Trophoblast cell (in vitro differentiated cells and primary cell): ENCODE data around the gene EFNA2.

Source experiments
- DNase-seq, 2 donors: peaks; one replicate each; pipeline ENCODE4 v3.0.0-alpha.2; 2016
- H2AFZ ChIP-seq: 2 replicates; pipeline ENCODE4 v1.6.1; 2013; ENCODE audit warnings: low read length, moderate library complexity, mild to moderate bottlenecking; ENCODE audit not compliant: insufficient read depth, poor library complexity
- H2AK5ac ChIP-seq: 2 replicates; pipeline ENCODE4 v1.6.1; 2013; ENCODE audit warnings: mild to moderate bottlenecking, low read length
- H2BK120ac ChIP-seq: 2 replicates; pipeline ENCODE4 v1.6.1; 2013; ENCODE audit warnings: low read length, mild to moderate bottlenecking, moderate library complexity; ENCODE audit not compliant: insufficient read depth, poor library complexity
- H2BK12ac ChIP-seq: 2 replicates; pipeline ENCODE4 v1.6.1; 2013; ENCODE audit warnings: mild to moderate bottlenecking, low read length, moderate library complexity
- H2BK5ac ChIP-seq: 2 replicates; pipeline ENCODE4 v1.6.1; 2013; ENCODE audit warnings: low read length, low read depth, moderate library complexity, mild to moderate bottlenecking; ENCODE audit not compliant: poor library complexity
- H3K14ac ChIP-seq: 2 replicates; pipeline ENCODE4 v1.6.1; 2013; ENCODE audit warnings: mild to moderate bottlenecking, low read length
- H3K18ac ChIP-seq: 2 replicates; pipeline ENCODE4 v1.6.1; 2013; ENCODE audit warnings: mild to moderate bottlenecking, low read length
- H3K23ac ChIP-seq: 2 replicates; pipeline ENCODE4 v1.6.1; 2013; ENCODE audit warnings: low read length
- H3K27ac ChIP-seq: 2 replicates; pipeline ENCODE4 v1.5.1; 2013; ENCODE audit warnings: low read depth, mild to moderate bottlenecking, inconsistent platforms, low read length, moderate library complexity
- H3K27me3 ChIP-seq: 2 replicates; pipeline ENCODE4 v1.6.1; 2013; ENCODE audit warnings: inconsistent platforms, mild to moderate bottlenecking, low read length, moderate library complexity; ENCODE audit not compliant: insufficient read depth
- H3K36me3 ChIP-seq, 2 experiments: 1 replicate in 1 of 2; 2 replicates in 1 of 2; pipeline ENCODE4 v1.6.1; 2013; ENCODE audit warnings: low read length in 2 of 2, mild to moderate bottlenecking in 2 of 2, moderate library complexity in 1 of 2; ENCODE audit not compliant: insufficient read depth in 2 of 2, control insufficient read depth in 1 of 2
- H3K4ac ChIP-seq: 2 replicates; pipeline ENCODE4 v1.6.1; 2013; ENCODE audit warnings: low read depth, mild to moderate bottlenecking, low read length, moderate library complexity
- H3K4me1 ChIP-seq, 2 experiments: 1 replicate in 1 of 2; 2 replicates in 1 of 2; pipeline ENCODE4 v1.6.1; 2013; ENCODE audit warnings: low read length in 2 of 2, mild to moderate bottlenecking in 2 of 2, moderate library complexity in 1 of 2; ENCODE audit not compliant: insufficient read depth in 2 of 2, control insufficient read depth in 1 of 2
- H3K4me2 ChIP-seq: 2 replicates; pipeline ENCODE4 v1.6.1; 2013; ENCODE audit warnings: inconsistent platforms, mild to moderate bottlenecking, low read length, moderate library complexity
- H3K4me3 ChIP-seq: 2 replicates; pipeline ENCODE4 v1.5.1; 2013; ENCODE audit warnings: mild to moderate bottlenecking, low read depth, low read length, inconsistent platforms
- H3K79me1 ChIP-seq: one replicate; pipeline ENCODE4 v1.6.1; 2013; ENCODE audit warnings: low read length
- H3K79me2 ChIP-seq: 2 replicates; pipeline ENCODE4 v1.6.1; 2013; ENCODE audit warnings: low read length, mild to moderate bottlenecking; ENCODE audit not compliant: control insufficient read depth, insufficient read depth, poor library complexity
- H3K9ac ChIP-seq: 2 replicates; pipeline ENCODE4 v1.6.1; 2013; ENCODE audit warnings: mild to moderate bottlenecking, low read length
- H3K9me3 ChIP-seq: 2 replicates; pipeline ENCODE4 v1.6.1; 2013; ENCODE audit warnings: low read depth, mild to moderate bottlenecking, control low read depth, inconsistent platforms, low read length; ENCODE audit not compliant: insufficient read depth
- H4K12ac ChIP-seq: 2 replicates; pipeline ENCODE4 v1.6.1; 2013; ENCODE audit warnings: low read depth, mild to moderate bottlenecking, low read length, moderate library complexity
- H4K8ac ChIP-seq: 2 replicates; pipeline ENCODE4 v1.6.1; 2013; ENCODE audit warnings: low read depth, mild to moderate bottlenecking, low read length, moderate library complexity
- H4K91ac ChIP-seq: one replicate; pipeline ENCODE4 v1.6.1; 2013; ENCODE audit warnings: low read depth, mild to moderate bottlenecking, low read length, moderate library complexity
- WGBS: extraction: QIAGEN DNeasy Blood & Tissue Kit; methylation state at CpG from one replicate; pipeline ENCODE4 v1.1.7; 2013; ENCODE audit warnings: missing lambda C conversion rate; ENCODE audit not compliant: insufficient read length, insufficient coverage; ENCODE audit errors: extremely low coverage; 5-methylcytosine and 5-hydroxymethylcytosine counted together

EFNA2 gene

DNA sequence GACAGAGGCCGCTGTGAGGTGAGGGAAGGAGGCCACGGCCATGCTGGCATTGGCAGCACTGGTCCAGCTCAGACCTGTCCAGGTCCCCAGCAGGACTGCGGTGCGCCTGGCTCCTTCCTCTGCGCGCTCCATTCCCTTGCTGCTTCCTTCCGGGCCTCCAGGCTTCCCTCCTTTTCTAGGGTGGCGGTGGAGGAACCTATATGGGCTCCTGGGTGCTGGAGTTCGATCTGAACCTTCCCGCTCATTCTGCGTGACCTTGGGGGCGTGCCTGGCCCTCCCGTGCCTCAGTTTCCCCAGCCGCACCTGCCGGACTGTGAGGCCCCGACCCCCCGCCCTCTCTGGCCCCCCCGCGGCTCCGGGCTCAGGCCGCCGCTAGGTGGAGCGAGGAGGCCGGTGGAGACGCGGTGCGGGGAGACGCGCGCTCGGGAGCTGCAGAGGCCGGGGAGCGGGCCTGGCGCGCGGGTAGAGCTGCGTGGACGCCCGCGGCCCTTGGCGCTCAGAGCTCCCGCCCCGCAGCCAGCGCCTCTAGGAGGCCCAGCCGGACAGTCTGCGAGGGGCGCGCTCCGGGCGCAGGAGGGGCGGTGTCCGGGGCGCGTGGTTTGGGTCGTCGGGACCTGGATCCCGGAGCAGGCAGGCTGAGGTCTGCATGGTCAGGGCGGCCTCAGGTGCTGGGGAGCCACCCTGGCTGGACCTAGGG, 29.9 kb downstream of the EFNA2 start:
- Histone ChIP-seq H3K27me3 (peaks cover 4% of the 10 kb centered on the region), H3K27ac (no peak overlapping the region), H3K23ac (no peak overlapping the region), H2AK5ac (no peak overlapping the region), H3K9ac (no peak overlapping the region), H2BK5ac (no peak overlapping the region), H3K36me3 (no peaks in the 10 kb centered on the region), H4K8ac (no peak overlapping the region), H3K79me2 (no peaks in the 10 kb centered on the region), H3K9me3 (peaks cover 4% of the 10 kb centered on the region), H2BK12ac (no peak overlapping the region), H2AFZ (no peak overlapping the region), H3K79me1 (no peaks in the 10 kb centered on the region), H3K4me3 (no peak overlapping the region), H3K4me1 (peaks cover 9 to 11% of the 10 kb centered on the region in 2 experiments), H4K12ac (no peak overlapping the region), H3K14ac (no peak overlapping the region), H3K4me2 (peak overlapping the region; percentile 58), H3K4ac (no peak overlapping the region), H3K18ac (no peak overlapping the region), H2BK120ac (no peak overlapping the region), H4K91ac (no peak overlapping the region)
- DNase-seq: peak in 1 of 2 donors; percentile 39
- WGBS: no CpG with 5 or more reads among the region's 58 CpGs

DNA sequence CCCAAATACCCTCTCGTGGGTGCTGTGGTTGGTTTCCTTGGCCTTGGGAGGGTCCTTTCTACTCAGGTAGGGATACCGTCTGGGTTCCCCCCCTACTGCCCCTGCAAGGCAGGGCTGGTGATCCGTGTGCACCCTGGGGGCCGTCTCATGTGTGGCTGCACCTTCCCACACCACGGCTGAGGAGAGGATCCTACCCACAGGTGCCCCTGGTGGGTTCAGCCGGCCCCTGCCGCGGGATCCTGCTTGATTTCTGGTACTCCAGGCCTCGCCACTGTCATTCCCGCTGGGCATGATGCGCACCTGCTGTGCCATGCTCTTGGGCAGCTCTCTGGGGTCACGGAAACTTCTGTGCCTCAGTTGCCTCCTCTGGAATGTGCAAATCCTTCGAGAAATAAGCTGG, 30.8 kb downstream of the EFNA2 start:
- WGBS: no CpG with 5 or more reads among the region's 13 CpGs
- Histone ChIP-seq H3K4me2 (no peak overlapping the region), H3K36me3 (no peaks in the 10 kb centered on the region), H3K4me3 (no peak overlapping the region), H4K12ac (no peak overlapping the region), H2AFZ (no peak overlapping the region), H3K4ac (no peak overlapping the region), H4K91ac (no peak overlapping the region), H3K79me1 (no peaks in the 10 kb centered on the region), H3K14ac (no peak overlapping the region), H3K4me1 (peaks cover 9 to 11% of the 10 kb centered on the region in 2 experiments), H3K9me3 (peaks cover 4% of the 10 kb centered on the region), H3K23ac (no peak overlapping the region), H2BK12ac (no peak overlapping the region), H4K8ac (no peak overlapping the region), H2BK5ac (no peak overlapping the region), H2BK120ac (no peak overlapping the region), H3K18ac (no peak overlapping the region), H3K79me2 (no peaks in the 10 kb centered on the region), H3K27me3 (peaks cover 4% of the 10 kb centered on the region), H3K27ac (no peak overlapping the region), H2AK5ac (no peak overlapping the region), H3K9ac (no peak overlapping the region)
- DNase-seq: no peak

DNA sequence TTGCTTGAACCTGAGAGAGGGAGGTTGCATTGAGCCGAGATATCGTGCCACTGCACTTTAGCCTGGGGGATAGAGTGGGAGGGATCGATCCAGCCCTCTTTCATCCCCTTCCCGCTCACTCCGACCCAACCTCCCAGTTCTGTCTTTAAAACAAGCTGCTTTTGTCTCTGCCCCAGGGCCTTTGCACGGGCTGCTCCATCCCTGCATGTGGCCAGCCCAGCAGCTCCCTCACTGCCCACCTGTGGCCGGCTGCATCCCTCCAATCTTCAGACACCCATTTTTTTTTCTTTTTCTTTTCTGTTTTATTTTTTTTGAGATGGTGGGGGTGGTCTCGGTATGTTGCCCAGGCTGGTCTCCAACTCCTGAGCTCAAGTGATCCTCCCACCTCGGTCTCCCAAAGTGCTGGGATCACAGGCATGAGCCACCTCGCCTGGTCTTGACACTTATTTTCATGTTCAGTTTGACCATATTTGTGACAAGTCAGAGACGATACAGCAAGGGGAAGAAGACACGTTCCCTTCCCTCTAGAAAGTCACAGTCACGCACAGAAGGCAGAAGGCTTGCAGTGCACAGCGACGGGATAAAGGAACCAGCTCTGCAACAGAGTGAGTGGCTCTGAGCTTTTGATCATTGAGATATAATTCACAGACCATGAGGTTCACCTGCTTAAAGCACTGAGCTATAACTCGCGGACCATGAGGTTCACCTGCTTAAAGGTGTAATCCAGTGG, 31.8 kb downstream of the EFNA2 start:
- no peak for DNase-seq
- H3K9me3 ChIP-seq: peaks cover 4% of the 10 kb centered on the region
- peaks cover 9 to 11% of the 10 kb centered on the region in 2 experiments for H3K4me1 ChIP-seq
- H3K4me3 ChIP-seq: no peak overlapping the region
- H3K27me3 ChIP-seq: peaks cover 4% of the 10 kb centered on the region
- H3K9ac ChIP-seq: no peak overlapping the region
- H2AK5ac ChIP-seq: no peak overlapping the region
- no peak overlapping the region for H3K4me2 ChIP-seq
- H4K91ac ChIP-seq: no peak overlapping the region
- no peaks in the 10 kb centered on the region for H3K36me3 ChIP-seq
- H3K23ac ChIP-seq: no peak overlapping the region
- WGBS: no CpG with 5 or more reads among the region's 17 CpGs
- no peak overlapping the region for H3K4ac ChIP-seq
- H2BK120ac ChIP-seq: no peak overlapping the region
- no peak overlapping the region for H2BK5ac ChIP-seq
- H3K18ac ChIP-seq: no peak overlapping the region
- H2AFZ ChIP-seq: no peak overlapping the region
- no peak overlapping the region for H3K27ac ChIP-seq
- H2BK12ac ChIP-seq: no peak overlapping the region
- H3K79me1 ChIP-seq: no peaks in the 10 kb centered on the region
- H4K12ac ChIP-seq: no peak overlapping the region
- no peak overlapping the region for H3K14ac ChIP-seq
- H3K79me2 ChIP-seq: no peaks in the 10 kb centered on the region
- no peak overlapping the region for H4K8ac ChIP-seq

DNA sequence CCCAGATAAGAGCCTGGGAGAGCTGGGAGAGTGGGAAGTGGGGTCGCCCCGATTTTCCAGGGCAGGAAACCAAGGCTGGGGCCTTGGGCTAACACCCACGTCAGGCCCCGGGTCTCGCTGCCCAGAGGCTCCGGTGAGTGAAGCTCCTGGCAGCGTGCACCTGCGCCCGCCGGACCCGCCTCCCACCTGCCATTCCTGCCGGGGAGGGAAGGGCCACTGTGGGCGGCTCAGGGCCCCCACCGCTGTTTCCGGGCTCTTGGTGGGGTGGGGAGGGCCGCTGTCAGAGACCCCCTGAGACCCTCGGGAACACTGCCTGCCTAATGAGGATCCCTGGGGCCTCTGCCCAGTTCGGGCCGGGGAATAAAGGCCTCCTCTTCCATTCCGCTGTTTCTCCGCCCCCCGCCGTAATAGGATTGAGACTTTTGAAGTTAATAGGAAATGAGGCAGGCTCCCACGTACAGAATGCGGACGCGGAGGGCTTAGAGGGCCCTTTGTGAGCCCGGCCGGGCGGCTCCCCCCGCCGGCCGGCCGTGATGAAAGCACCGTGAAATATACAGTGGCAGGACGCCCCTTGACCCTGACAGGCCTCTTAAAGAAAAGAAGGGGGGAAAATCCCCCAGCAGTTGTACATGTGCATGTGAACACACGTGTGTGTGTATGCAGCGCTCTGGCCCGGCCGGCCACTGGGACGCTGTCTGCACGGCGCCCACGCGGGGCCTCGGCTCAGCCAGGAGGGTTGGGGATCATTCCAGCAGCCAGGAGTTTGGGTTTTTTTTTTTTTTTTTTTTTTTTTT, 33.2 kb downstream of the EFNA2 start:
- no peak overlapping the region for H3K9ac ChIP-seq
- peaks cover 4% of the 10 kb centered on the region for H3K27me3 ChIP-seq
- no peak overlapping the region for H3K18ac ChIP-seq
- no peak overlapping the region for H3K4me3 ChIP-seq
- H2BK5ac ChIP-seq: no peak overlapping the region
- H3K23ac ChIP-seq: no peak overlapping the region
- no peak overlapping the region for H3K14ac ChIP-seq
- H3K9me3 ChIP-seq: peaks cover 4% of the 10 kb centered on the region
- H3K27ac ChIP-seq: no peak overlapping the region
- H4K8ac ChIP-seq: no peak overlapping the region
- no peak overlapping the region for H2BK120ac ChIP-seq
- no peak for DNase-seq
- no peak overlapping the region for H2AFZ ChIP-seq
- H4K12ac ChIP-seq: no peak overlapping the region
- H2BK12ac ChIP-seq: no peak overlapping the region
- H3K36me3 ChIP-seq: no peaks in the 10 kb centered on the region
- H3K4ac ChIP-seq: no peak overlapping the region
- no peak overlapping the region for H4K91ac ChIP-seq
- H2AK5ac ChIP-seq: no peak overlapping the region
- peaks cover 3% of the 10 kb centered on the region in 2 experiments for H3K4me1 ChIP-seq
- no CpG with 5 or more reads among the region's 46 CpGs for WGBS
- no peaks in the 10 kb centered on the region for H3K79me2 ChIP-seq
- H3K79me1 ChIP-seq: no peaks in the 10 kb centered on the region
- no peak overlapping the region for H3K4me2 ChIP-seq
